K562 (cell line): ENCODE measurements around the gene CCNL2. TPM values are rescaled to one million over a fixed set of nuclear protein-coding genes. Genes with fewer than 3 reads are reported as not detected.

Experiments
- CEBPG ChIP-seq, 3 experiments: fragments of 200-800 bp in 1 of 3; sonication (Bioruptor generic) in 1 of 3; sonication (generic) in 1 of 3; formaldehyde crosslinking in 1 of 3; IDR thresholded peaks in 2 of 3; conservative IDR thresholded peaks in 1 of 3; 2 replicates each; pipeline versions ENCODE4 v1.6.1 to v1.8.0; 2016 to 2022; ENCODE audit warnings: missing compliant biosample characterization in 2 of 3, missing genetic modification characterization in 2 of 3, mild to moderate bottlenecking in 1 of 3, missing genetic modification reagents in 1 of 3
- DACH1 ChIP-seq: fragments of 450-650 bp; IDR thresholded peaks from 2 replicates; pipeline ENCODE4 v1.6.1; 2018; ENCODE audit not compliant: partially characterized antibody
- DMBX1 ChIP-seq: fragments of 250-450 bp; sonication (Bioruptor Pico); IDR thresholded peaks from 2 replicates; pipeline ENCODE4 v1.8.0; 2022; ENCODE audit warnings: inconsistent platforms, mild to moderate bottlenecking, moderate library complexity, borderline replicate concordance
- GATAD2A ChIP-seq: fragments of 450-650 bp; IDR thresholded peaks from 2 replicates; pipeline ENCODE4 v1.6.1; 2017
- ILK ChIP-seq: fragments of 450-650 bp; IDR thresholded peaks from 2 replicates; pipeline ENCODE4 v1.6.1; 2016; ENCODE audit warnings: missing genetic modification characterization, low read depth, mild to moderate bottlenecking, missing compliant biosample characterization, moderate library complexity, borderline replicate concordance
- JUND ChIP-seq, 2 experiments: IDR thresholded peaks; 2 replicates in 1 of 2; 3 replicates in 1 of 2; pipeline ENCODE4 v1.6.1; 2011; ENCODE audit warnings: borderline replicate concordance in 2 of 2, low read depth in 2 of 2, low read length in 2 of 2, improper control_type of control experiment in 1 of 2, missing biosample characterization in 1 of 2, missing genetic modification characterization in 1 of 2, missing genetic modification reagents in 1 of 2
- MTA3 ChIP-seq: fragments of 450-650 bp; formaldehyde crosslinking; IDR thresholded peaks from 2 replicates; pipeline ENCODE4 v1.6.1; 2017; ENCODE audit warnings: mild to moderate bottlenecking, borderline replicate concordance
- NFATC3 ChIP-seq: fragments of 450-650 bp; IDR thresholded peaks from 2 replicates; pipeline ENCODE4 v1.6.1; 2017; ENCODE audit warnings: mild to moderate bottlenecking
- PHB ChIP-seq: fragments of 250-450 bp; sonication (Bioruptor Pico); IDR thresholded peaks from 2 replicates; pipeline ENCODE4 v1.5.0; 2021
- PTBP1 ChIP-seq: fragments of 200-400 bp; formaldehyde crosslinking; IDR thresholded peaks from 2 replicates; pipeline ENCODE4 v1.6.1; 2017; ENCODE audit warnings: low read depth, low read length
- SIX5 ChIP-seq, 2 experiments: IDR thresholded peaks; 2 replicates each; pipeline ENCODE4 v1.6.1; 2011; ENCODE audit warnings: low read length in 2 of 2, borderline replicate concordance in 1 of 2, low read depth in 1 of 2, mild to moderate bottlenecking in 1 of 2, moderate library complexity in 1 of 2; ENCODE audit not compliant: insufficient read depth in 1 of 2
- SOX6 ChIP-seq: fragments of 450-650 bp; IDR thresholded peaks from 2 replicates; pipeline ENCODE4 v1.6.1; 2014; ENCODE audit warnings: mild to moderate bottlenecking
- SRSF7 ChIP-seq: fragments of 200-400 bp; formaldehyde crosslinking; optimal IDR thresholded peaks from 2 replicates; pipeline ENCODE3; 2017; ENCODE audit warnings: mild to moderate bottlenecking, low read depth, low read length
- TAF15 ChIP-seq: fragments of 200-400 bp; formaldehyde crosslinking; IDR thresholded peaks from 2 replicates; pipeline ENCODE4 v1.6.1; 2017; ENCODE audit warnings: mild to moderate bottlenecking, low read depth, low read length, moderate library complexity
- ZFX ChIP-seq: sonication (generic); formaldehyde crosslinking; IDR thresholded peaks from 2 replicates; pipeline ENCODE4 v1.8.0; 2022; ENCODE audit warnings: mild to moderate bottlenecking, missing genetic modification reagents, moderate library complexity
- ZNF143 ChIP-seq: sonication (generic); formaldehyde crosslinking; IDR thresholded peaks from 2 replicates; pipeline ENCODE4 v1.9.0; 2022; ENCODE audit warnings: mild to moderate bottlenecking, missing genetic modification reagents
- ZNF57 ChIP-seq: fragments of 450-650 bp; formaldehyde crosslinking; IDR thresholded peaks from 2 replicates; pipeline ENCODE4 v1.4.0; 2020; ENCODE audit warnings: mild to moderate bottlenecking, moderate library complexity
- ZNF668 ChIP-seq: fragments of 250-450 bp; sonication (Bioruptor Pico); IDR thresholded peaks from 2 replicates; pipeline ENCODE4 v1.8.0; 2022; ENCODE audit warnings: mild to moderate bottlenecking, inconsistent platforms
- polyA plus RNA-seq, 8 experiments: library from polyadenylated mRNA; depleted of rRNA in 4 of 8; stranded (reverse) in 5 of 8; unstranded in 3 of 8; fragments of >200 nt; fragmentation: Nextera tagmentation in 2 of 8; fragmentation: Illumina TruSeq in 1 of 8; extraction: Ambion mirVana in 2 of 8; extraction: Trizol in 1 of 8; gene quantifications; 2 replicates each; pipeline versions ENCODE4 v1.2.1 to v1.2.3, GENCODE V29; 2011 to 2014; ENCODE audit warnings: inconsistent platforms in 1 of 8, missing spikeins in 1 of 8
- total RNA-seq, 7 experiments: library from RNA; depleted of rRNA in 6 of 7; stranded (reverse); fragments of >200 nt in 6 of 7; fragmentation: Illumina TruSeq in 2 of 7; extraction: Trizol in 2 of 7; gene quantifications; 2 replicates each; pipeline versions ENCODE4 v1.2.1 to v1.2.3, GENCODE V29; 2011 to 2021; ENCODE audit warnings: low replicate concordance in 1 of 7
- TF ChIP-seq, protein P1 (sequence below): fragments of 200-400 bp; formaldehyde crosslinking; IDR thresholded peaks from 2 replicates; pipeline ENCODE4 v1.6.1; 2017; ENCODE audit warnings: mild to moderate bottlenecking, low read depth, low read length, moderate library complexity
- TF ChIP-seq, protein P2 (sequence below): fragments of 450-650 bp; formaldehyde crosslinking; IDR thresholded peaks from 2 replicates; pipeline ENCODE4 v1.4.0; 2020; ENCODE audit warnings: mild to moderate bottlenecking
- TF ChIP-seq, protein P3 (sequence below): fragments of 150-350 bp; conservative IDR thresholded peaks from 2 replicates; pipeline ENCODE4 v1.6.1; 2014; ENCODE audit warnings: low read length

CCNL2 gene
- total and polyA plus RNA-seq, 9 of the 15 experiments (the other 6 are each of a cell fraction or from before 2014, with no cell fraction given), result 2.8 to 287 (median 94.5) TPM

DNA sequence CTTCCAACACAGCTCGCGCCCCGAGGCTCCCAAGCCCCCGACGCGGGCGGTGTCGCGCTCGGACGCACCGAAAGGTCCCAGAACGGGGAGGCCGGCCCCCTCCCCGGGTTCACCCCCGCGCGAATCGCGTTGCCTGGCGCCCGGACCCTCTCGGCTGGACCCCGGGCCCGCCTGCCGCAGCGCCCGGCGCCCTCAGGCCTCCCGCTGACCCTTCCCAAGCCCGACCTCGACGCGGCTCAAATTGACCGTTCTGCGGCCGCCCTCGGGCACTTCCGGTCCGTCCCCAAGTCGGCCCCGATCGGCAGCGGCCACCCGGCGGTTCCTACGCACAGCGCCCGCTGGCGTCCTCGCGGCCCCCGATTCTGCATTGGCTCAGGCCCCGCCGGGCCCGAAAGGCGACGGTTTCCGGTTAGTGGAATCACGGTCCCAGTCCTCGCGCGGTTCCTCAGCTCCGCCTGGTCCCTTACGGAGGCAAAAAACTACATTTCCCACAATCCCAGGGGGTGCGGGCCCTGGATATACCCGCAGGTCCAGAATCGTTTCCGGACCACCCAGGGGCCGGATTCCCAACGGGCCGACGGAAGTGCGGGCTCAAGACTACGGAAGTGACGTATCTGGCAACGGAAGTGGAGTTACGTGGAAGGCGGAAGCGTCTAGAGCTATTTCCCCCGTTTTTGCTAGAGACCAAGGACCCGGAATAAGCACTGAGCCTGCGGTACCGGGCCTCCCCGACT, 24.0 kb downstream of the CCNL2 start, which contains the start of gene AURKAIP1 (continued):
- TF ChIP-seq ILK (tag), result no peak
- TF ChIP-seq PTBP1, result 0 out of 2 replicates have a peak, but pooled peaks have one; percentile 67
- TF ChIP-seq MTA3, result peak; percentile 97
- peak; percentile 91 to 97 for TF ChIP-seq SIX5 (IDR thresholded peaks at IDR 0.05; ENCODE audit: borderline replicate concordance in 1 of 2, insufficient read depth in 1 of 2, low read depth in 1 of 2, low read length in 2 of 2)
- TF ChIP-seq DACH1, result peak; percentile 46
- TF ChIP-seq JUND (IDR thresholded peaks at IDR 0.05; ENCODE audit: borderline replicate concordance, low read depth, low read length), result peak; percentile 69
- TF ChIP-seq JUND (tag; IDR thresholded peaks at IDR 0.05; ENCODE audit: borderline replicate concordance, low read depth, low read length), result peak; percentile 65; the same call in 1 of the 3 replicates
- TF ChIP-seq ZNF143 (CRISPR knock-in tag), result peak; percentile 98
- no peak for TF ChIP-seq ZNF668 (CRISPR knock-in tag)
- TF ChIP-seq, protein P1, sequence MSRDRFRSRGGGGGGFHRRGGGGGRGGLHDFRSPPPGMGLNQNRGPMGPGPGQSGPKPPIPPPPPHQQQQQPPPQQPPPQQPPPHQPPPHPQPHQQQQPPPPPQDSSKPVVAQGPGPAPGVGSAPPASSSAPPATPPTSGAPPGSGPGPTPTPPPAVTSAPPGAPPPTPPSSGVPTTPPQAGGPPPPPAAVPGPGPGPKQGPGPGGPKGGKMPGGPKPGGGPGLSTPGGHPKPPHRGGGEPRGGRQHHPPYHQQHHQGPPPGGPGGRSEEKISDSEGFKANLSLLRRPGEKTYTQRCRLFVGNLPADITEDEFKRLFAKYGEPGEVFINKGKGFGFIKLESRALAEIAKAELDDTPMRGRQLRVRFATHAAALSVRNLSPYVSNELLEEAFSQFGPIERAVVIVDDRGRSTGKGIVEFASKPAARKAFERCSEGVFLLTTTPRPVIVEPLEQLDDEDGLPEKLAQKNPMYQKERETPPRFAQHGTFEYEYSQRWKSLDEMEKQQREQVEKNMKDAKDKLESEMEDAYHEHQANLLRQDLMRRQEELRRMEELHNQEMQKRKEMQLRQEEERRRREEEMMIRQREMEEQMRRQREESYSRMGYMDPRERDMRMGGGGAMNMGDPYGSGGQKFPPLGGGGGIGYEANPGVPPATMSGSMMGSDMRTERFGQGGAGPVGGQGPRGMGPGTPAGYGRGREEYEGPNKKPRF, result no peak
- TF ChIP-seq, protein P2, sequence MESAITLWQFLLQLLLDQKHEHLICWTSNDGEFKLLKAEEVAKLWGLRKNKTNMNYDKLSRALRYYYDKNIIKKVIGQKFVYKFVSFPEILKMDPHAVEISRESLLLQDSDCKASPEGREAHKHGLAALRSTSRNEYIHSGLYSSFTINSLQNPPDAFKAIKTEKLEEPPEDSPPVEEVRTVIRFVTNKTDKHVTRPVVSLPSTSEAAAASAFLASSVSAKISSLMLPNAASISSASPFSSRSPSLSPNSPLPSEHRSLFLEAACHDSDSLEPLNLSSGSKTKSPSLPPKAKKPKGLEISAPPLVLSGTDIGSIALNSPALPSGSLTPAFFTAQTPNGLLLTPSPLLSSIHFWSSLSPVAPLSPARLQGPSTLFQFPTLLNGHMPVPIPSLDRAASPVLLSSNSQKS, result no peak
- TF ChIP-seq ZNF57 (CRISPR knock-in tag), result peak; percentile 58; the same call in 1 of the 2 replicates
- no peak for TF ChIP-seq CEBPG (CRISPR knock-in tag; IDR thresholded peaks at IDR 0.05)
- TF ChIP-seq CEBPG (tag; conservative IDR thresholded peaks at IDR 0.05 in 1 of 2, IDR thresholded peaks at IDR 0.05 in 1 of 2), result no peak
- peak; percentile 95 for TF ChIP-seq ZFX (CRISPR knock-in tag)
- TF ChIP-seq GATAD2A, result peak; percentile 93
- TF ChIP-seq PHB (CRISPR knock-in tag), result peak; percentile 63; the same call in 1 of the 2 replicates
- no peak for TF ChIP-seq SRSF7
- TF ChIP-seq, protein P3, sequence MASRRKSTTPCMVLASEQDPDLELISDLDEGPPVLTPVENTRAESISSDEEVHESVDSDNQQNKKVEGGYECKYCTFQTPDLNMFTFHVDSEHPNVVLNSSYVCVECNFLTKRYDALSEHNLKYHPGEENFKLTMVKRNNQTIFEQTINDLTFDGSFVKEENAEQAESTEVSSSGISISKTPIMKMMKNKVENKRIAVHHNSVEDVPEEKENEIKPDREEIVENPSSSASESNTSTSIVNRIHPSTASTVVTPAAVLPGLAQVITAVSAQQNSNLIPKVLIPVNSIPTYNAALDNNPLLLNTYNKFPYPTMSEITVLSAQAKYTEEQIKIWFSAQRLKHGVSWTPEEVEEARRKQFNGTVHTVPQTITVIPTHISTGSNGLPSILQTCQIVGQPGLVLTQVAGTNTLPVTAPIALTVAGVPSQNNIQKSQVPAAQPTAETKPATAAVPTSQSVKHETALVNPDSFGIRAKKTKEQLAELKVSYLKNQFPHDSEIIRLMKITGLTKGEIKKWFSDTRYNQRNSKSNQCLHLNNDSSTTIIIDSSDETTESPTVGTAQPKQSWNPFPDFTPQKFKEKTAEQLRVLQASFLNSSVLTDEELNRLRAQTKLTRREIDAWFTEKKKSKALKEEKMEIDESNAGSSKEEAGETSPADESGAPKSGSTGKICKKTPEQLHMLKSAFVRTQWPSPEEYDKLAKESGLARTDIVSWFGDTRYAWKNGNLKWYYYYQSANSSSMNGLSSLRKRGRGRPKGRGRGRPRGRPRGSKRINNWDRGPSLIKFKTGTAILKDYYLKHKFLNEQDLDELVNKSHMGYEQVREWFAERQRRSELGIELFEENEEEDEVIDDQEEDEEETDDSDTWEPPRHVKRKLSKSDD, result peak; percentile 92; the same call in 1 of the 2 replicates
- peak; percentile 44; the same call in 1 of the 2 replicates for TF ChIP-seq NFATC3
- TF ChIP-seq DMBX1 (CRISPR knock-in tag), result peak; percentile 77; the same call in 1 of the 2 replicates
- TF ChIP-seq SOX6, result peak; percentile 89
- TF ChIP-seq TAF15, result no peak
